Activated CD8-positive, alpha-beta memory T cell treated with anti-CD3 and anti-CD28 coated beads for 48 hours (primary cell): ENCODE results near the gene SLC13A3.

Experiments
- DNase-seq, 3 experiments: peaks; one replicate each; pipeline ENCODE4 v3.0.0-alpha.2; 2020; ENCODE audit warnings: low read depth in 2 of 3, low spot score in 2 of 3

The SLC13A3 gene

DNA sequence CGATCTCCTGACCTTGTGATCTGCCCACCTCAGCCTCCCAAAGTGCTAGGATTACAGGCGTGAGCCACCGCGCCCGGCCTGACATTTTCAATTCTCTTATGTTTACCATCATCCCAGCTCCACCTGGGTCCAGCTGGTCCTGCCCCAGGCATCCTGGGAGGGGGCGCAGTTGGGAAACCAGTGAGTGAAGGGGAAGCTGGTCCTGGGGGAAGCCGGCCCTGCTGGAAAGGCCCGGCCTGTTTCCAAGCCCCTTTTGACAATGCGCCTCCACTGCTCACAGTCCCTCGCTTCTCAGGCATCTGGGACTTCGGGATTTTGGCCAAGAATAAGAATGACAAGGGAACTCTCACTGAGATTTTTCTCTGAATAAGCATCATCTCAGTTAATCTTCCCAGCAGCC is 14.2 kb downstream of the SLC13A3 start:
- DNase-seq = no peak

DNA sequence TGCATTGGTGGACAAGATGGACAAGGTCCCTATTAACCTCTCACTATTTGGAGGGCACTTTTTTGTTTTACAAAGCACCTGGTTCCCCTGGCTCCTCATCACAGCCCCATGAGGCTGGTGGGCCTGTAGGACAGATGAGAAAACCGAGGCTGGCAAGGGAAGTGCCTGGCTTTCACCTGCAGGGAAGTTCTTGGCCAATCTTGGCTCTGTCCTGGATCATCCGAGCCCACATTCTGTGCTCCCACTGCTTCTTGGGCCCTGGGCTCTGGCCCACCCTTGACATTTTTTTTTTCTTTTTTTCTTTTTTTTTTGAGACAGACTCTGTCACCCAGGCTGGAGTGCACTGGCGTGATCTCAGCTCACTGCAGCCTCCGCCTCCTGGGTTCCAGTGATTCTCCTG is 14.7 kb downstream of the SLC13A3 start:
- no peak for DNase-seq

DNA sequence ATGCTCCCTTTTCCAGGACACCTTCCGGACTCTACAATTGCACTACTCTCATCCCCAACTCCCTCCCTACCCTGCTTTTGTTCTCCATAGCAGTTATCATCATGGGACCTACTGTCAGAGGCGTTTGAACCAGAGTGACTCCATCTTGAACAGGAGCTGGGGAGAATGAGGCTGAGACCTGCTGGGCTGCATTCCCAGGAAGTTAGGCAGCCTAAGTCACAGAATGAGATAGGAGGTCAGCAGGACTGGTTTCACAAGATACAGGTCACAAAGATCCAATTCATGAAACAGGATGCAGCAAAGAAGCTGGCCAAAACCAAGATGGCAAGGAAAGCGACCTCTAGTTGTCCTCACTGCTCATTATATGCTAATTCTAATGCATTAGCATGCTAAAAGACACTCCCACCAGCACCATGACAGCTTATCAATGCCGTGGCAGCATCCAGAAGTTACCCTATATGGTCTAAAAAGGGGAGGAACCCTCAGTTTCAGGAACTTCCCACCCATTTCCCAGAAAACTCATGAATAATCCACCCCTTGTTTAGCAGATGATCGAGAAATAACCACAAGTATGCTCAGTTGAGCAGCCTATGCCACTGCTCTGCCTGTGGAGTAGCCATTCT is 15.6 kb downstream of the SLC13A3 start:
- no peak for DNase-seq

DNA sequence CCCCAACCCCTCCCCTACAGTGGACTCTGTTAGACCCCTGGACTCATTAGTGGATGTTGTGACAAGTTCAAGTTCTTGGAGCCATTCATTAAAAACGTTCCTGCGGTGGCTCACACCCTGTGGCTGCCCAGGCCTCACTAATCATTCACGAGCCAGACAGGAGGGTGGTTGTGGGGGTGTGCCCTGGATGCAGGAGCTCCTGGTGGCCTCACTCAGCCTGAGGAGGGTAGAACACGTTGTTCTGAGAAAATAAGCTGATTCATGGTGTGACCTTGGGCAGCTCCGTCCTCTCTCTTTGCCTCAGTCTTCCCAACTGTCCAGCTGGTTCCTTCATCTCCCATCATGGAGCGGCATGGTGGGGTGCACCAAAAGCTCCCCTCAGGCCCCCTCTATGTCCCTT is 16.7 kb downstream of the SLC13A3 start:
- DNase-seq = no peak

DNA sequence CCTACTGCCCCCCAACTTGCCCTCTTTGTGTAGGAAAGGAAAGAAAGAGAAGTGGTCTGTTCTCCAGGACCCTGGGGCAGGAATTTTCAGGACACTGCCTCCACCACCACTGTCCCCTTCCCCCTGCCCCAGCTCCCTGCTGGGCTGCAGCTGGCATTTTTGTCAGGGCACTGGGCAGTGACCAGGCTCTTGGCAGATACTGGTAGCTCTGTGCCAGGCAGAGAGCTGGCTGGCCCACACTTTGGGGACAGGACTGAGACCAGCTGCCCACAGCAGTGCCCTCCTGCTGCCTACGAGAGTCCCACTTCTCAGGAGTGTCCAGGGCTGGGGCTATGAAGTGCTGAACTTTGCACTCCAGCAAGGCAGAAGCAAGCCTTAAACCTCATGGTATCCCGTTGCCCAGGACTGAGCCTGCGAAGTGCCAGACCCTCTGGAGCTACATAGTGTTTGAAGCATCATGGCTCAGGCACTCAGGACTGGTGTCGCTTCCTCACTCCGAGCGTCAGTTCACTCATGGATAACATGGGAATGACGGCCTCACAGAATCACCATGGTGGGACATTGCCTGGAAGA is 19.3 kb downstream of the SLC13A3 start:
- DNase-seq = no peak

DNA sequence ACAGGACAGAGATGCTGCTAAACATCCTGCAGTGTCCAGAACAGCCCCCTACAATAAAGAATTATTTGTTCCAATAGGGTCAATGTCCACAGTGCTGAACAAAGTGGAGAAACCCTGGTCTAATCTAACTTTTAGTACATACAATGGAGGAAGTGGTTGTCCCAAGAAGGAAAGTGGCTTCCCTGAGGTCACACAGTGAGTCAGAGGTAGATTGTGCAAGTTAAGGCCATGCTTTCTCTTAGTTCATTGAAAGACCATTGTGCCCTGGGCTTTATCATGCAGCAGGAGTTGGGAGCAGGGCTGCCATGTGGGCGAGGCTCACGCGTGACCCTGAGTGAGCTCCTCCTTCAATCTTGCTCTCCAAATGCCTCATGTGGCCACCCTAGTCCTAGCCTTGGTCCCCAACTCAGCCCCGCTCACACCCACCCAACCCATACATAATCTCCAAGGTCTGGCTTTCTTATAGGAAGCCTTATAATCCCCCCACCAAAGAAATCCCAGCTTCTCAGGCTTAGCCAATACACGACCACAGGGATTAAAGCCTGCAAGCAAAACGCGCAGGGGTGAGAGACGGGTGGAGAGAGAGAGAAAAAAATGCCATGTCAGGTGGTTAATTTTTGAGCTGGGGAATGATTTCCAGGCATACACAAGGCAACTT is 19.9 kb downstream of the SLC13A3 start:
- DNase-seq = no peak

DNA sequence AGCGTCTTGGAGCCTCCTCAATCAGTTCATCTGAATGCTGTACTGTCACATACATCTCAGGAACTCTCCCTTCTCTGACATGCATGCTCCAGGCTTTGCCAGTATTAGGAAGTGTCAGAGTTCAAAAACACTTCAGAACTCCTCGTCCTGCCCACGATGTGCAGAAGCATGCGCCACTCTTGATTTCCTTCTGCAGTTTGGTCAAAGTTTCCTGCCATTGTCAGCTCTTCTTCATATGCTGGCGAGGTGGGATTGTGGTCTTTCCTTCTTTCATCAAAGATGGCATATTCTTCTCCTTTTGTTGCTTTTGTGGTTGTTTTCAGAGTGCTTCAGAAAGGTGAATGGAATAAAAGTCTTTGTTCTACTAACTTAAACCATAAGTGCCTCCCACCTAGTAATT is 21.0 kb downstream of the SLC13A3 start:
- DNase-seq = no peak

DNA sequence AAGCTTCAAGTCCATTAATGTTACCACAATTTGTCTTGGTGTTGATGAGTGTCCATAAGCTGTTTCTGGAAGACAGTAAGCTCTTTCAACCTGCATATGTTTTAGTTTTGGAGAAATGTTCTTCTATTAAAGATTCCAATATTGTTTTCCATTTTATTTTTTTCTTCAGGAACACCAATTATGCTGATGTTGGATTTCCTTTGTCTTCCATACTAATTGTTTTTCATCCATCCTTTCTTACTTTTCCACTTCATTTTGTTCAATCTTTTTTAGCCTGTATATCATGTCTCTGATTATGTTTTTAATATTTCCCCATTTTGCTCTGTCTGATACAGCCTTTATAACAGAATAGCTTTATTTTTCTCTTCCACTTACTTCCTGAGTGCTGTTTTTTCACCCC is 21.9 kb downstream of the SLC13A3 start:
- DNase-seq = no peak

DNA sequence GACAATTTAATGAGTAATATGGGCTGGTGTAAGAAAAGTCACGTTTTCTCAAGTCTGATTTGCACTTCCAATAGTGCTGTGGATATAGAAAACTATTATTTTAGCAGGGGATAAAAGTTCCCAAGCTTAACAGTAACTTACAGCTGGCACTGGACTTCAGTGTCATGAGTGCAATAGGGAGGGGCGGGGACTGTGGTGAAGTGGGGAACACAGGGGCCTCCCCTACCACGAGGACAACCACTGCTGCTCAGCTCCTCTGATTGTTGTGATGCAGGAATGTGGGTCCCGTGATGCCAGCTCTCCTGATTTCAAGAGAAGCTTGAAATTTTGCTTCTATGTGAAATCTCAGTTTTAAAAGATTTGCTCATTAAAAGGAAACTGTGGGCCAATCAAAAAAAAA is 24.0 kb downstream of the SLC13A3 start:
- no peak for DNase-seq

DNA sequence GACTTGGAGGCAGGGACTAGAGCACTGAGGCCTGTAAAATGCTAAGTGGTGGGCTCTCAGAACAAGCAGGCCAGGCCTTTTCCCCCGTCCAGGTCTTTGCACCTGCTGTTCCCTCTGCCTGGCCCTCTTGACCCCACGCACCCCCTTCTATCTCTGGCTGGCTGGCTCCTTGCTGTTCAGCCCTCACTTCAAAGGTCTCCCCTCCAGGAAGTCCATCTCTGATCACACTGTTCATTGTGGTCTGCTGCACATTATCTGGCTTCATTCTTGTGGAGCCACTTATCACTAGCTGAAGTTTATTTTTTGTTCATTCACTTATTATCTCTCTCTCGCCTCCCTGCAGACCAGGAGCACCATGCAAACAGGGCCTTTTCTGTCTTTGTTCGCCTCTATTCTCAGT is 24.5 kb downstream of the SLC13A3 start:
- DNase-seq = no peak

DNA sequence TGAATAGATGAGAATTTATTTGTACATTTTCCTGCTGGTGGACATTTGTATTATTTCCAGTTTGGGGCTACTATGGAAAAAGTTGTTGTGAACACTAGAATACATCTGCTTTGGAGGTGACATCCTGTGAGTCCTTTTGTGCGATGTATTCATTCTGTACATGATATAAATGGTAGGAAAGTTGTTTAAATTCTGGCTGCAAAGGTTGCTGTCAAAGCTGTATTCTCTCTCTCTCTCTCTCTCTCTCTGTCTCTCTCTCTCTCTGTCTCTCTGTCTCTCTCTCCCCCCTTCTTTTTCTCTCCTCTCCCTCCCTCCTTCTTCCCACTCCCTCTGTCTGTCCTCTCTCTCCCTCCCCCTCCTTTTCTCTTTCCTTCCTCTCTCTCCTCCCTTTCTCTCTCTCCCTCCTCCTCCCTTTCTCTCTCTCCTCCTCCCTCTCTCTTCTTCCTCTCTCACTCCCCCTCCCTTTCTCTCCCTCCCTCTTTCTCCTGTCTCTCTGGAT is 25.3 kb downstream of the SLC13A3 start:
- no peak for DNase-seq

DNA sequence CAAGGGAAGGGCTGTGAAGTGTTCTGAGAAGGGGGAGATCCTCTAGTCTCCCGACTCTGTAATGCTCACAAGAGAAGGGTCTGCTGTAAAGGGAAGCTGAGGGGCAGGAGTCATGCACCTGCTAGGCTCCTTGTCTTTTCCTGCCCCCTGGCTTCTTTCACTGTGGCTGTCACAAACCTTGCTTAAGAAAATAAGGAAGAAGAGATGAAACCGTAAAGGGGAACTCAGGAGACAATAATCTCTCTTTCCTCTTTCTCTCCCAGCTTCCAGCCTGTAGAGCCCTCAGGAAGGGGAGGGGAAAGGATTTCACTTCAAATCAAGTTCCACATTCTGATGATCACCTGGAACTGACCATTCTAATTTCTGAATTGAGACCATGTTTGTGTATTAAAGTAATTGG is 26.3 kb downstream of the SLC13A3 start:
- DNase-seq = no peak

DNA sequence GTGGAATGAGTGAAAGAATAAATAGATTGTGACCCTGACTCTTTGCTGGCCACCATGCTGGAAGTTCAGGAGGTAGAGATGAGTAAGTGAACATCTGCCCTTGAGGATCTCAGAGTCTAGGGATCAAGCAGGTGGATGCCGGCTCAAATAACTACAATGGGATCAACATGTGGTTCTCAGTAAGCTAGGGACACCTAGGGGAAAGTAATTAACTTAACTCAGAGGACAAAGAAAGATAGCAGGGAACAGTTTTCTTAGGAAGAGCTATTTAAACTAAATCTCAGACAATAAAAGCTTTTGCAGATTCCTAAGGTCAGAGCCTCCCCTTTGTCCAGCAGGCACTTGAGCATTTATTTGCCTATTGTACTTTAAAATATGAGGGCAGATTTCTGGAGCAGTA is 29.1 kb downstream of the SLC13A3 start:
- DNase-seq = no peak

DNA sequence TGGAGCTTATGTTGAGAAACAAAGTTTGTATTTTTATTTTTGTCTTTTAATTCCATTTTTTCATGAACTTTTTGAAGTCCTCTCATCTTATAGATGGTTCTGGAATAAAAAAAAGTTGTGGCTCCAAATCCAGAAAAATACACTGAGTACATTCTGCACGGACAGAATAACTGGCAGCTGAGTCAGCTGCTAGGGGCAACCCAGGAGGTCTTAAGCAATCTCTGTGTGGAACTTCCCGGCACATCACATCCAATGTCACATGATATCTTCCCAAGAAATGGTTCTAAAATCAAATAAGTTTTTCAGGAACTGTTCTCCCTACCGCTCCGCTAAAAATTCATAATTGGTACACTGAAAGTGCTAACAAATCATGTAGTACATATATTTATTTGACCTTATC is 29.8 kb downstream of the SLC13A3 start:
- DNase-seq = no peak

DNA sequence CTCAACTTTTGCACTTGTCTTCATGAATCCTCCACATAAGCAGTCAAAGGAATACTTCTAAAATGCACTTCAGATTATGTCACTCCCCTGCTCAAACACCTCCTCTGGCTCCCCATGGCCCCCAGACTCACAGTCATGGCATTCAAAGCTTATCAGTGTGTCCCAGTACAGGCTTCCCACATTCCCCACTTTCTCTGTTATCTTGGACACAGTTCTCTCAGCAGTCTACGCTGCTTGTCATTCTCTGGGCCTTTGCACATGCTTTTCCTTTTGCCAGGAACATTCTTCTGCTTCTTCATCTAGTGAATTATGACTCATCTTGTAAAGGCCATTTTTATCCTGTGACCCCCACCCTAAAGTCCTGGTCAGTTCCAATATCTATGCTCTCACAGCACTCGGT is 31.8 kb downstream of the SLC13A3 start:
- no peak for DNase-seq

DNA sequence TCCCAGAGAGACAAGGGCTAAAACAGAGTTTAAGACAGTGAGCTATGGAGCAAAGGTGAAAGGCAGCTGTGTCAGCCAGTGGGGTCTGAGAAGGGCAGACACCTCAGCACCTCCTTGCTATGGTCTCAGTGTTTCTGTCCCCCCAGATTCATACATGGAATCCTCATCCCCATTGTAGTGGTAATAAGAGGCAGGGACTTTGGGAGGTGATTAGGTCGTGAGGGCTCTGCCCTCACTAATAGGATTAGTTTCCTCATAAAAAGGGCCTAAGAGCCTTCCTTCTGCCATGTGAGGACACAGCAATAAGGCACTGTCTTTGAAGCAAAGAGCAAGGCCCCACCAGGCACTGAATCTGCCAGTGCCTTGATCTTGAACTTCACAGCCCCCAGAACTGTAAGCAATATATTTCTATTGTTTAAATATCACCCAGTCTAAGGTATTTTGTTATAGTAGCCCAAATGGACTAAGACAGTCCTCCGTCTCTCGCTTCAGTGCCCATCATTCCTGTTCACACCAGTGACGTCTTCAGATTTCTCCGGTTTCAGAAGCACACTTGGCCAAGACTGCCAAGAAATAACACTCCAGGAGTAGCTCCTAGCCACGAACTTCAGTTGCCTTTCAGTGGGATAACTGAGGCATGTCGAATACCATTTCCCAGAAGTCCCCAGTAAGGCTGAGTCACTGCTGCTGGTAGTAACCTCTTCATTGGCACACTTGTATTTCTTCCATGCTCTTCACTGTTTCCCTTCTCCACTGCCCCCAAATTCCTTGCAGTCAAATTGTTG is 32.8 kb downstream of the SLC13A3 start:
- no peak for DNase-seq

DNA sequence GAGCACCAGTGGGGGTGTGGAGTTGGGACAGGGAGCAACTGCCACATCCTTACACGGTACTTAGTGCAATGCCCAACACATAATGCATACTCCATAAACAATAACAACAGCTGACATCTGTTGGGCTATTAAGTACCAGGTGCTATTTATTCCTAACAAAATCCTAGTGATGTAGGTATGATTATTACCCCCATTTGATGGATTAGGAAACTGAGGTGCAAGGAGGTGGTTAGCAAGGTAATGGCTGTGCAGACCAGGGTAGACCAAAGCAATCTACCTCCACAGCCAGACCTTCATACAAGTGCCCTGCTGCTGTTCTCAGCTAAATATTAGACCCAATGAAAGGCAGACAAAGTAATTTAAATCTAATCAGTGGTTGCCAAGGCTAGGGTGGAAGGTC is 36.8 kb downstream of the SLC13A3 start:
- DNase-seq = no peak

DNA sequence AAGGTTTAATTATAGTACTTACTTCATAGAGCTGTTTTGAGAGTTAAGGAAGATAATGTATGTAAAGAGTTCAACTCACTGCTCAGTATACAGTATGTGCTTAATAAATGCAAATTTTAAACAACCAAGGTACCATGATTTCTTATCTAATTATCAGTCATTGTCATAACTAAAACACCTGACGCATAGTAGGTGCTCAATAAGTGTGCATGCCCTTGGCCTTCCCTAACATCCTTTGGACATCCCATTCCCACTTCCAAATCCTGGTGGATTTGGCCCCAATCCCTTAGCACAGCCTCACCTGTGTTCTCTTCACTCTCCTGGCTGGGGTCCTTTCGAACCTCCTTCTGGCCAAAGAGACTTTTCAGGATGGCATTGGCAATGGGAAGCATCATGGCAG is 41.1 kb downstream of the SLC13A3 start:
- DNase-seq = no peak

DNA sequence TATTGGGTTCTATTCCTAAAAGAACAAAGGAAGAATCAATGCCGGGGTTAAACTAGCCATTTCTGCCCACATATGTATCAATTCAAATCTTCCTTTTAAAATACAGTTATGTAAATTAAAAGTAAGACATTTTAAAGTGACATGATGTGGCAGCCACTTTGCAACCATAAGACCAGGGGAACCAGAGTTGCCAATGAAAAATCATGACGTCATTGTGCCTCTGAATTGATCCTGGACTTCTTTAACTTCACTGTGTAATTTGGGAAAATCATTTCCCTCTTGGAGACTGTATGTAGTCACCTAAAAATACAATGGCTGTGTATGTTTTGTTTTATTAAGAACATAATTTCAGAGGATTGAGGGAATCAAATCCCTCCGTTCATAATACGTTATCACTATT is 42.2 kb downstream of the SLC13A3 start:
- DNase-seq = no peak

DNA sequence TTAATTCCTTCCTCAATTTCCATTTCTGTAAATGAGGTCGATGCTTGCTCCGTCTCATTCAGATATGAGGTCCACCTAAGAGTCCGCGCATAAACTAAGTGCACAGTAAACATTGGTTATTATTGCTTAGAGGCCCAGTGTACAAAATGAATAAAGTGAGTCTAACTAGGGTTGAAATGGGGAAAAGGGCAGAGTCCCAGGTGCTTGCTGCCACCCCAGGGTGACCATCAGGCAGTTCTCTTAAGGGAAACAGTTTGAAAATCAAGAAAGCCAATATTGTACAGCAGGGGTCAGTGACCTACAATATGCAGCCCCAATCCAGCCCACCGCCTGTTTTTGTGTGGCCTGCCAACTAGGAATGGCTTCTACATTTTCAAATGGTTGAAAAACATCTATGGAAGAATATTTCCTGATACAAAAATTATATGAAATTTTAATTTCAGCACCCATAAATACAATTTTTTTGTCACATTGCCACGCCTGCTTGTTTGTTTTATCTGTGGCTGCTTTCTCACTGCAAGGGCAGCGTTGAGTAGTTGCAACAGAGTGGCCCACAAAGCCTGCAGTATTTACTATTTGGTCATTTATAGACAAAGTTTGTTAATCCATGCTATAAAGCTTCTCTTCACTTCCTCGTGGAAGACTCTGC is 43.3 kb downstream of the SLC13A3 start:
- no peak for DNase-seq

DNA sequence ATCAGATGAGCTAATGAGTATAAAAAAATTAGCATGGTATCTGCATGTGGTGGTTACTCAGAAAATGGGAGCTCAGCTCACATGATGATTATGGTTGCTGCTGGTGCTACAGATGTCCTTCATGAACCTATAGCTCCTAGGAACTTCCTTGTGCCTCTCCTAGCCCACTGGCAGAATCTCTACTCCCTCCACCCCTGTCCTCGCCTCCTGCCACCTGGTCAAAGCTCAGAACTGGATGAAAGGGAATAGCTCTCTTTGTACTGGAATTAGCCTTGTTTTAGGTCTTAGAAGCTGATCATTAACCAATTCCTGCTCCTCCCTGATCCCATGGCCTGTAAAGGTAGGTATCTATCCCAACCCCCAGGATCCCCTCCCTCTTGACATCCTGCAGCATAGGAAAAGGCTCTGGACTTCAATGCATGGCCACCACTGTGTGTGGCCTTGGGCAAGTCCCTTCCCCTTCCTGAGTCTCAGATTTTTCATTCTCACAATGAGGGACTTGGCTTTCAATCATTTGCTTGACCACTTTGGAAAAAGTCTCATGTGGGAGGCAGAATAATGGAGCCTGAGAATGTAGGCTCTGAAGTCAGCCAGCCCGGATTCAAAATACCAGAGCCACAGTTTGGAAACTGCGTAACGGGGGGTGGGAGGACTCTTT is 43.9 kb downstream of the SLC13A3 start:
- DNase-seq = no peak
